ENCODE measurements around the gene ZNF777.

- TF ChIP-seq, protein P1, sequence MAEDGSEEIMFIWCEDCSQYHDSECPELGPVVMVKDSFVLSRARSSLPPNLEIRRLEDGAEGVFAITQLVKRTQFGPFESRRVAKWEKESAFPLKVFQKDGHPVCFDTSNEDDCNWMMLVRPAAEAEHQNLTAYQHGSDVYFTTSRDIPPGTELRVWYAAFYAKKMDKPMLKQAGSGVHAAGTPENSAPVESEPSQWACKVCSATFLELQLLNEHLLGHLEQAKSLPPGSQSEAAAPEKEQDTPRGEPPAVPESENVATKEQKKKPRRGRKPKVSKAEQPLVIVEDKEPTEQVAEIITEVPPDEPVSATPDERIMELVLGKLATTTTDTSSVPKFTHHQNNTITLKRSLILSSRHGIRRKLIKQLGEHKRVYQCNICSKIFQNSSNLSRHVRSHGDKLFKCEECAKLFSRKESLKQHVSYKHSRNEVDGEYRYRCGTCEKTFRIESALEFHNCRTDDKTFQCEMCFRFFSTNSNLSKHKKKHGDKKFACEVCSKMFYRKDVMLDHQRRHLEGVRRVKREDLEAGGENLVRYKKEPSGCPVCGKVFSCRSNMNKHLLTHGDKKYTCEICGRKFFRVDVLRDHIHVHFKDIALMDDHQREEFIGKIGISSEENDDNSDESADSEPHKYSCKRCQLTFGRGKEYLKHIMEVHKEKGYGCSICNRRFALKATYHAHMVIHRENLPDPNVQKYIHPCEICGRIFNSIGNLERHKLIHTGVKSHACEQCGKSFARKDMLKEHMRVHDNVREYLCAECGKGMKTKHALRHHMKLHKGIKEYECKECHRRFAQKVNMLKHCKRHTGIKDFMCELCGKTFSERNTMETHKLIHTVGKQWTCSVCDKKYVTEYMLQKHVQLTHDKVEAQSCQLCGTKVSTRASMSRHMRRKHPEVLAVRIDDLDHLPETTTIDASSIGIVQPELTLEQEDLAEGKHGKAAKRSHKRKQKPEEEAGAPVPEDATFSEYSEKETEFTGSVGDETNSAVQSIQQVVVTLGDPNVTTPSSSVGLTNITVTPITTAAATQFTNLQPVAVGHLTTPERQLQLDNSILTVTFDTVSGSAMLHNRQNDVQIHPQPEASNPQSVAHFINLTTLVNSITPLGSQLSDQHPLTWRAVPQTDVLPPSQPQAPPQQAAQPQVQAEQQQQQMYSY (CRISPR knock-in tag; IDR thresholded peaks at IDR 0.05), result no peak
- TF ChIP-seq TCF7 (CRISPR knock-in tag; IDR thresholded peaks at IDR 0.05; ENCODE audit: low read depth) (no peak), AFF4 (CRISPR knock-in tag; IDR thresholded peaks at IDR 0.05; ENCODE audit: borderline replicate concordance) (no peak), RELA (CRISPR knock-in tag; IDR thresholded peaks at IDR 0.05; ENCODE audit: borderline replicate concordance) (no peak), NR1H2 (CRISPR knock-in tag; IDR thresholded peaks at IDR 0.05) (no peak), ATF2 (CRISPR knock-in tag; IDR thresholded peaks at IDR 0.05; ENCODE audit: borderline replicate concordance, low read depth) (no peak), ZNF416 (CRISPR knock-in tag; IDR thresholded peaks at IDR 0.05) (no peak), ATF1 (CRISPR knock-in tag; IDR thresholded peaks at IDR 0.05) (no peak), ZNF138 (CRISPR knock-in tag; conservative IDR thresholded peaks at IDR 0.05) (no peak), JUN (CRISPR knock-in tag; IDR thresholded peaks at IDR 0.05) (no peak)
- TF ChIP-seq, protein P2, sequence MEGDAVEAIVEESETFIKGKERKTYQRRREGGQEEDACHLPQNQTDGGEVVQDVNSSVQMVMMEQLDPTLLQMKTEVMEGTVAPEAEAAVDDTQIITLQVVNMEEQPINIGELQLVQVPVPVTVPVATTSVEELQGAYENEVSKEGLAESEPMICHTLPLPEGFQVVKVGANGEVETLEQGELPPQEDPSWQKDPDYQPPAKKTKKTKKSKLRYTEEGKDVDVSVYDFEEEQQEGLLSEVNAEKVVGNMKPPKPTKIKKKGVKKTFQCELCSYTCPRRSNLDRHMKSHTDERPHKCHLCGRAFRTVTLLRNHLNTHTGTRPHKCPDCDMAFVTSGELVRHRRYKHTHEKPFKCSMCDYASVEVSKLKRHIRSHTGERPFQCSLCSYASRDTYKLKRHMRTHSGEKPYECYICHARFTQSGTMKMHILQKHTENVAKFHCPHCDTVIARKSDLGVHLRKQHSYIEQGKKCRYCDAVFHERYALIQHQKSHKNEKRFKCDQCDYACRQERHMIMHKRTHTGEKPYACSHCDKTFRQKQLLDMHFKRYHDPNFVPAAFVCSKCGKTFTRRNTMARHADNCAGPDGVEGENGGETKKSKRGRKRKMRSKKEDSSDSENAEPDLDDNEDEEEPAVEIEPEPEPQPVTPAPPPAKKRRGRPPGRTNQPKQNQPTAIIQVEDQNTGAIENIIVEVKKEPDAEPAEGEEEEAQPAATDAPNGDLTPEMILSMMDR (IDR thresholded peaks at IDR 0.05), result no peak
- TF ChIP-seq, protein P3, sequence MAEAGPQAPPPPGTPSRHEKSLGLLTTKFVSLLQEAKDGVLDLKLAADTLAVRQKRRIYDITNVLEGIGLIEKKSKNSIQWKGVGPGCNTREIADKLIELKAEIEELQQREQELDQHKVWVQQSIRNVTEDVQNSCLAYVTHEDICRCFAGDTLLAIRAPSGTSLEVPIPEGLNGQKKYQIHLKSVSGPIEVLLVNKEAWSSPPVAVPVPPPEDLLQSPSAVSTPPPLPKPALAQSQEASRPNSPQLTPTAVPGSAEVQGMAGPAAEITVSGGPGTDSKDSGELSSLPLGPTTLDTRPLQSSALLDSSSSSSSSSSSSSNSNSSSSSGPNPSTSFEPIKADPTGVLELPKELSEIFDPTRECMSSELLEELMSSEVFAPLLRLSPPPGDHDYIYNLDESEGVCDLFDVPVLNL (CRISPR knock-in tag; IDR thresholded peaks at IDR 0.05; ENCODE audit: borderline replicate concordance, low read depth), result no peak
- TF ChIP-seq, protein P4, sequence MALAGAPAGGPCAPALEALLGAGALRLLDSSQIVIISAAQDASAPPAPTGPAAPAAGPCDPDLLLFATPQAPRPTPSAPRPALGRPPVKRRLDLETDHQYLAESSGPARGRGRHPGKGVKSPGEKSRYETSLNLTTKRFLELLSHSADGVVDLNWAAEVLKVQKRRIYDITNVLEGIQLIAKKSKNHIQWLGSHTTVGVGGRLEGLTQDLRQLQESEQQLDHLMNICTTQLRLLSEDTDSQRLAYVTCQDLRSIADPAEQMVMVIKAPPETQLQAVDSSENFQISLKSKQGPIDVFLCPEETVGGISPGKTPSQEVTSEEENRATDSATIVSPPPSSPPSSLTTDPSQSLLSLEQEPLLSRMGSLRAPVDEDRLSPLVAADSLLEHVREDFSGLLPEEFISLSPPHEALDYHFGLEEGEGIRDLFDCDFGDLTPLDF (CRISPR knock-in tag; IDR thresholded peaks at IDR 0.05), result no peak
Measured at GRCh38 chr7:149462101-149462520, 1.2 kb upstream of the ZNF777 start.

Measured in WTC11 (cell line).